HepG2 (cell line): ENCODE measurements around the gene ADH1C. TPM values are rescaled to one million over a fixed set of nuclear protein-coding genes. Genes with fewer than 3 reads are reported as not detected.

ENCODE experiments used
- ATAC-seq: fragments of 200-7000 bp; cut with Tn5 transposase; 3 replicates; pipeline ENCODE4 v1.9.1; 2020; ENCODE audit warnings: mild to moderate bottlenecking, moderate library complexity
- BruUV-seq: library from RNA; stranded (reverse); fragments of 400-500 nt; replicated peaks from 2 replicates; lab custom pipeline; 2021; lab: Mats Ljungman, UMichigan
- CTCF ChIA-PET: fragments of 300-600 bp; formaldehyde crosslinking; extraction: SDS; loops from one replicate; lab custom pipeline; 2021; ENCODE audit warnings: low total read pairs, inconsistent platforms, low intra/inter-chr PET ratio; lab: Yijun Ruan, JAX
- POLR2A ChIA-PET: fragments of 350-600 bp; sonication (Branson Sonifier 250); formaldehyde crosslinking; loops from one replicate; lab custom pipeline; 2020; ENCODE audit warnings: antibody characterized with exemption, inconsistent platforms; lab: Yijun Ruan, JAX
- DNase-seq: peaks from one replicate; pipeline ENCODE4 v3.0.0-alpha.2; 2015; ENCODE audit warnings: low spot score
- FAIRE-seq: peaks from 3 replicates; lab custom pipeline; 2011; peaks lifted over from hg19 to GRCh38; lab: Jason Lieb, UNC
- H2AFZ ChIP-seq: one replicate; pipeline ENCODE4 v1.6.1; 2011; ENCODE audit warnings: low read length, inconsistent platforms
- H3K27ac ChIP-seq: fragments of 300-600 bp; 3 replicates; pipeline ENCODE4 v1.8.0; 2011; ENCODE audit warnings: mixed run types, mild to moderate bottlenecking, mixed read lengths, low read length, inconsistent platforms; ENCODE audit not compliant: insufficient read depth; ENCODE audit errors: extremely low read length
- H3K27me3 ChIP-seq, 2 experiments: fragments of 200-600 bp in 1 of 2; 2 replicates in 1 of 2; 3 replicates in 1 of 2; pipeline versions ENCODE4 v1.6.0 to v1.8.0; 2011; ENCODE audit warnings: low read length in 2 of 2, mild to moderate bottlenecking in 2 of 2, moderate library complexity in 2 of 2, inconsistent platforms in 1 of 2; ENCODE audit not compliant: insufficient read depth in 2 of 2, control insufficient read depth in 1 of 2
- H3K36me3 ChIP-seq, 2 experiments: fragments of 200-600 bp in 1 of 2; replicated peaks in 1 of 2; 2 replicates in 1 of 2; 3 replicates in 1 of 2; pipeline versions ENCODE4 v1.5.1 to v1.8.0; 2011; ENCODE audit warnings: low read length in 2 of 2, inconsistent platforms in 1 of 2; ENCODE audit not compliant: insufficient read depth in 2 of 2, control insufficient read depth in 1 of 2
- H3K4me1 ChIP-seq: 2 replicates; pipeline ENCODE4 v1.5.1; 2012; ENCODE audit warnings: low read length, inconsistent platforms; ENCODE audit not compliant: insufficient read depth
- H3K4me2 ChIP-seq: 2 replicates; pipeline ENCODE4 v1.6.0; 2011; ENCODE audit warnings: low read depth, low read length, inconsistent platforms
- H3K4me3 ChIP-seq, 3 experiments: fragments of 200-600 bp in 1 of 3; sonication (generic), shearing (Covaris generic) in 1 of 3; replicated peaks in 1 of 3; 2 replicates each; pipeline ENCODE4 v1.5.1; 2011 to 2016; ENCODE audit warnings: low read length in 3 of 3, inconsistent platforms in 2 of 3, low read depth in 2 of 3, mild to moderate bottlenecking in 2 of 3, control low read depth in 1 of 3, mixed read lengths in 1 of 3; ENCODE audit not compliant: insufficient read depth in 1 of 3
- H3K79me2 ChIP-seq: one replicate; pipeline ENCODE4 v1.6.1; 2011; ENCODE audit warnings: low read length, inconsistent platforms; ENCODE audit not compliant: insufficient read depth
- H3K9ac ChIP-seq: 2 replicates; pipeline ENCODE4 v1.6.0; 2011; ENCODE audit warnings: mild to moderate bottlenecking, low read depth, low read length, inconsistent platforms; ENCODE audit not compliant: insufficient read depth
- H3K9me3 ChIP-seq: 2 replicates; pipeline ENCODE4 v1.5.1; 2012; ENCODE audit warnings: mild to moderate bottlenecking, low read length
- H4K20me1 ChIP-seq: 2 replicates; pipeline ENCODE4 v1.6.0; 2011; ENCODE audit warnings: inconsistent platforms, mild to moderate bottlenecking, low read length, moderate library complexity; ENCODE audit not compliant: insufficient read depth
- CBFB ChIP-seq: sonication (generic); formaldehyde crosslinking; IDR thresholded peaks from 2 replicates; pipeline ENCODE4 v1.4.0; 2020; ENCODE audit warnings: missing genetic modification reagents
- CERS6 ChIP-seq: sonication (generic); formaldehyde crosslinking; IDR thresholded peaks from 2 replicates; pipeline ENCODE4 v1.5.0; 2020; ENCODE audit warnings: missing genetic modification reagents
- FOXO4 ChIP-seq: sonication (generic); formaldehyde crosslinking; conservative IDR thresholded peaks from 2 replicates; pipeline ENCODE4 v1.8.1; 2023; ENCODE audit warnings: missing genetic modification reagents
- GATAD2A ChIP-seq: IDR thresholded peaks from 2 replicates; pipeline ENCODE4 v1.6.1; 2016
- HIC2 ChIP-seq: sonication (generic); formaldehyde crosslinking; IDR thresholded peaks from 2 replicates; pipeline ENCODE4 v1.9.0; 2022; ENCODE audit warnings: low read depth, missing genetic modification reagents
- KLF11 ChIP-seq: IDR thresholded peaks from 2 replicates; pipeline ENCODE4 v1.6.1; 2016; ENCODE audit warnings: missing compliant biosample characterization
- LCORL ChIP-seq, 2 experiments: fragments of 450-650 bp in 1 of 2; sonication (generic) in 1 of 2; formaldehyde crosslinking in 1 of 2; IDR thresholded peaks; 2 replicates each; pipeline versions ENCODE4 v1.5.0 to v1.6.1; 2017 to 2020; ENCODE audit warnings: antibody characterized with exemption in 1 of 2, missing genetic modification reagents in 1 of 2
- MXD4 ChIP-seq: IDR thresholded peaks from 2 replicates; pipeline ENCODE4 v1.6.1; 2016; ENCODE audit warnings: mild to moderate bottlenecking, missing biosample characterization, missing genetic modification reagents
- REPIN1 ChIP-seq: sonication (generic); formaldehyde crosslinking; IDR thresholded peaks from 2 replicates; pipeline ENCODE4 v1.8.0; 2022; ENCODE audit warnings: missing genetic modification reagents, low read depth, mild to moderate bottlenecking, borderline replicate concordance
- RORA ChIP-seq: sonication (generic); formaldehyde crosslinking; IDR thresholded peaks from 2 replicates; pipeline ENCODE4 v1.5.0; 2020; ENCODE audit warnings: mild to moderate bottlenecking, missing genetic modification reagents, moderate library complexity
- SMC3 ChIP-seq: IDR thresholded peaks from 2 replicates; pipeline ENCODE4 v1.6.1; 2011; ENCODE audit warnings: low read length, improper control_type of control experiment
- SOX5 ChIP-seq: IDR thresholded peaks from 2 replicates; pipeline ENCODE4 v1.6.1; 2016; ENCODE audit warnings: borderline replicate concordance
- ZNF232 ChIP-seq: sonication (generic); formaldehyde crosslinking; IDR thresholded peaks from 2 replicates; pipeline ENCODE4 v1.4.0; 2020; ENCODE audit warnings: missing genetic modification reagents, borderline replicate concordance
- ZNF263 ChIP-seq: sonication (generic); formaldehyde crosslinking; IDR thresholded peaks from 2 replicates; pipeline ENCODE4 v1.4.0; 2020; ENCODE audit warnings: missing genetic modification reagents
- ZNF296 ChIP-seq: sonication (generic); formaldehyde crosslinking; conservative IDR thresholded peaks from 2 replicates; pipeline ENCODE4 v1.5.0; 2020; ENCODE audit warnings: mild to moderate bottlenecking, missing genetic modification reagents
- ZNF317 ChIP-seq: sonication (generic); formaldehyde crosslinking; IDR thresholded peaks from 2 replicates; pipeline ENCODE4 v1.5.0; 2020; ENCODE audit warnings: mild to moderate bottlenecking, missing genetic modification reagents
- ZNF329 ChIP-seq: sonication (generic); formaldehyde crosslinking; IDR thresholded peaks from 2 replicates; pipeline ENCODE4 v1.9.0; 2021; ENCODE audit warnings: low read depth, mild to moderate bottlenecking, missing genetic modification reagents
- ZNF530 ChIP-seq: sonication (generic); formaldehyde crosslinking; IDR thresholded peaks from 2 replicates; pipeline ENCODE4 v1.5.0; 2020; ENCODE audit warnings: low read depth, mild to moderate bottlenecking, missing genetic modification reagents
- WGBS: methylation state at CpG from one replicate; pipeline ENCODE4 v1.1.6; 2017; ENCODE audit warnings: low lambda C conversion rate; 5-methylcytosine and 5-hydroxymethylcytosine counted together
- in situ Hi-C: cut with HindIII; loops from 2 replicates; pipeline ENCODE4 v1.10.0; 2017; ENCODE audit warnings: low pct_unique_long_range_greater_than_20kb; ENCODE audit not compliant: extremely low pct_ligation_motif_present
- intact Hi-C: fragments of 100-400 bp; cut with micrococcal nuclease; formaldehyde crosslinking; loops from one replicate; pipeline ENCODE4 v1.10.0; 2022; ENCODE audit not compliant: unreplicated experiment
- polyA plus RNA-seq, 8 experiments: library from polyadenylated mRNA; depleted of rRNA in 3 of 8; stranded (reverse) in 7 of 8; unstranded in 1 of 8; fragments of >200 nt; fragmentation: Illumina TruSeq in 4 of 8; extraction: Trizol in 4 of 8; gene quantifications; 2 replicates each; pipeline versions ENCODE4 v1.2.1 to v1.2.3, GENCODE V29; 2011 to 2016; ENCODE audit warnings: low read depth in 4 of 8, missing spikeins in 1 of 8, mixed read lengths in 1 of 8; ENCODE audit not compliant: insufficient read depth in 1 of 8
- total RNA-seq, 5 experiments: library from RNA; depleted of rRNA; stranded (reverse); fragments of >200 nt; fragmentation: Illumina TruSeq; extraction: Trizol; gene quantifications; 2 replicates each; pipeline ENCODE4 v1.2.3, GENCODE V29; 2016; ENCODE audit warnings: low read depth in 1 of 5

Gene ADH1C
- total and polyA plus RNA-seq, 2 of the 13 experiments (the other 11 are each of a cell fraction or from before 2014, with no cell fraction given), result not detected

GRCh38 chr4:99334880-99335279 is 17.7 kb downstream of the ADH1C start:
- no peak overlapping the region for H3K4me3 ChIP-seq
- CTCF ChIA-PET, result no interaction called here
- no peaks in the 10 kb centered on the region for H4K20me1 ChIP-seq
- WGBS, result 0% methylated on average over 1 of the region's 1 CpG
- no TSS peak for BruUV-seq
- H3K36me3 ChIP-seq, result no peaks in the 10 kb centered on the region
- H3K79me2 ChIP-seq, result no peaks in the 10 kb centered on the region
- no peak overlapping the region for H2AFZ ChIP-seq
- TF ChIP-seq KLF11 (CRISPR knock-in tag) (no peak), REPIN1 (CRISPR knock-in tag) (no peak), ZNF263 (CRISPR knock-in tag) (no peak), ZNF317 (CRISPR knock-in tag) (no peak), ZNF232 (no peak), SOX5 (CRISPR knock-in tag) (no peak), SMC3 (no peak)
- no peaks in the 10 kb centered on the region for H3K9me3 ChIP-seq
- no peak overlapping the region for H3K27ac ChIP-seq
- H3K9ac ChIP-seq, result no peak overlapping the region
- intact Hi-C loops (no loop called here), in situ Hi-C loops (no loop called here)
- no peaks in the 10 kb centered on the region for H3K27me3 ChIP-seq
- DNase-seq (no peak), FAIRE-seq (no peak), ATAC-seq (no peak)
- H3K4me2 ChIP-seq, result no peak overlapping the region
- H3K4me1 ChIP-seq, result no peaks in the 10 kb centered on the region
- POLR2A ChIA-PET, result no interaction called here

- H3K9me3 ChIP-seq, result peaks cover 14% of the 10 kb centered on the region
- ChIA-PET POLR2A (no interaction called here), CTCF (no interaction called here)
- in situ Hi-C loops (no loop called here), intact Hi-C loops (no loop called here)
- no peak overlapping the region for H3K9ac ChIP-seq
- no peak overlapping the region for H3K27ac ChIP-seq
- no peaks in the 10 kb centered on the region for H3K27me3 ChIP-seq
- no peaks in the 10 kb centered on the region for H4K20me1 ChIP-seq
- no peaks in the 10 kb centered on the region for H3K4me1 ChIP-seq
- no peaks in the 10 kb centered on the region for H3K36me3 ChIP-seq
- 75% methylated on average over 3 of the region's 3 CpGs for WGBS
- no peak overlapping the region for H3K4me3 ChIP-seq
- no peaks in the 10 kb centered on the region for H3K79me2 ChIP-seq
- ATAC-seq, result no peak
- DNase-seq, result no peak
- no peak overlapping the region for H3K4me2 ChIP-seq
- no peak for FAIRE-seq
- no peak overlapping the region for H2AFZ ChIP-seq
- no TSS peak for BruUV-seq
- no peak for TF ChIP-seq CBFB (CRISPR knock-in tag)
- TF ChIP-seq ZNF296 (CRISPR knock-in tag), result no peak
- TF ChIP-seq FOXO4 (CRISPR knock-in tag), result no peak
- TF ChIP-seq HIC2 (CRISPR knock-in tag), result no peak
- TF ChIP-seq GATAD2A, result no peak
- no peak for TF ChIP-seq ZNF329 (CRISPR knock-in tag)
- no peak for TF ChIP-seq MXD4
- no peak for TF ChIP-seq RORA (CRISPR knock-in tag)
- TF ChIP-seq LCORL (IDR thresholded peaks at IDR 0.05), result no peak
- TF ChIP-seq LCORL (CRISPR knock-in tag; IDR thresholded peaks at IDR 0.05), result no peak
- TF ChIP-seq ZNF530 (CRISPR knock-in tag), result no peak
- no peak for TF ChIP-seq CERS6 (CRISPR knock-in tag)
Observed at GRCh38 chr4:99330648-99331047, 21.9 kb downstream of the ADH1C start.
